ENCODE results near the gene PLAC8L1. TPM values are rescaled to one million over a fixed set of nuclear protein-coding genes. Genes with fewer than 3 reads are reported as not detected.
A peak's percentile ranks its signal among the peaks of the same experiment; 100 is the strongest.

The PLAC8L1 gene
- polyA plus RNA-seq, 4 donors = 0.57 to 1.00 (median 0.94) TPM

DNA sequence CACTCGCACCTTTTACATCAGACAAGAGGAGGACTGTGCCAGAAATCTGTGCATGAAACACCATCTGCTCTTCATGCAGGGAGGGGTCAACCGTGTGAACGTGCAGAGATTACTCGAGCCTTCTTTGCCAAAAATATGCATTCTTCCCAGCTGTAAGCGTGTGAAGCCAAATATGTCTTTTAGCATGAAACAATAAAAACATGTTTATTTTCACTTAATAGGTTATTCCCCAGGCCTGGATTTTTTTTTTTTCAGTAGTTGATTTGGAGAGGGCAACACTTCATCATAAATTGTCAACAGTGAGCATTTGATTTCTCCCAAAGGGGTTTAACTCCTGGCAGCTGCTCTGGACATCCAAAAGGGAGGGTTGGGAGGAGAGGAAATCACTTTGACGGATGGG is 23.8 kb downstream of the PLAC8L1 start:
- DNase-seq (ENCODE audit: low read depth in 4 of 4, low spot score in 3 of 4) = peak in 3 of 4 donors; percentile 42 to 63 (median 53)

- DNase-seq (ENCODE audit: low read depth in 4 of 4, low spot score in 3 of 4) = no peak
Observed at GRCh38 chr5:146079695-146080373, 25.5 kb downstream of the PLAC8L1 start.

GRCh38 chr5:146078566-146078965 is 26.8 kb downstream of the PLAC8L1 start:
- no peak for DNase-seq (ENCODE audit: low read depth in 4 of 4, low spot score in 3 of 4)

- no peak for DNase-seq (ENCODE audit: low read depth in 4 of 4, low spot score in 3 of 4)
Observed at GRCh38 chr5:146076455-146076854, 28.9 kb downstream of the PLAC8L1 start.

- DNase-seq (ENCODE audit: low read depth in 4 of 4, low spot score in 3 of 4) = no peak
Observed at GRCh38 chr5:146076028-146076427, 29.3 kb downstream of the PLAC8L1 start.

DNA sequence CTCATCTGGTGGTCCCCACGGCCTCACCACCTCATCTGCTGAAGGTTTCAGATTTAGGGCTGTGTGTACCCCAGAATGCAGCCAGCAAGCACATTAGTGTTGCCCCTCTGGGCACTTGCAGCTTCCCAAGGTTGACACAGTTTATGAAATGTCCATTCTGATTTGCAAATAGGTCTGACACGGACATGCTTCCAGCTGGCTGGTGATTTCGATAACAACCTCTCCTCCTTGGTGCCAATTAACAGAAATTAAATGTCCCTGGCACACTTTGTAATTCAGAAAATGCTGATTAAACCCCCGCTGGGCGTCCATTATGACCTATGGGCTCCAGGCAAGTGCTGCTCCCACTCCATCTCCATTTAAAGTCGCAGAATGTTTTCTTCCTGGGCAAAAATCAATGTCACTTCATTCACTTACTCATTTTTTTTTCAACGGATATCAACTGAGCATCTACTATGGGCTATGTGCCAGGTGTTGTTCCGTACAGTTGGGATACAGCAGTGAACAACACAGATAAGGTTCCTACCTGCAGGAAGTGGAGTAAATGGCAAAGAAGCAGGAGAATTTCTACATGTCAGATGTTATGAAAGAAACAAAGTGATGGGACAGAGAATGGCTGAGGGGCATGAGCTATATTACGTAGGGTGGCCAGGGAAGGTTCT is 32.0 kb downstream of the PLAC8L1 start:
- no peak for DNase-seq (ENCODE audit: low read depth in 4 of 4, low spot score in 3 of 4)

DNA sequence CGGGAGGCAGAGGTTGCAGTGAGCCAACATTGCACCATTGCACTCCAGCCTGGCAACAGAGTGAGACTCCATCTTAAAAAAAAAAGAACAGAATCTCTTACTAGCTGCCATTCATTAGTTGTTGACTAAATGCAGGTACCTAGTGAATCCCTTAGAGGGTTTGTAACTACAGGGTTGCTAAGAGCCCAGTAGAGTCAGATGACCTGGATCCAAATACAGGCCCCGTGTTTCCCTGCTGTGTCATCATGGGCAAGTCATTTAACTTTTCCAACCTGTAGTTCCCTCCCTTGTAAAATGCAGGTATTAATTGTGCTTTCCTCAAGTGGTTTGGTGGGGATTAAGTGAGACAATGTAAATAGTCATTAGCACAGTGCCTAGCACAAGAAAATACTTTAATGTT is 32.8 kb downstream of the PLAC8L1 start:
- no peak for DNase-seq (ENCODE audit: low read depth in 4 of 4, low spot score in 3 of 4)

DNA sequence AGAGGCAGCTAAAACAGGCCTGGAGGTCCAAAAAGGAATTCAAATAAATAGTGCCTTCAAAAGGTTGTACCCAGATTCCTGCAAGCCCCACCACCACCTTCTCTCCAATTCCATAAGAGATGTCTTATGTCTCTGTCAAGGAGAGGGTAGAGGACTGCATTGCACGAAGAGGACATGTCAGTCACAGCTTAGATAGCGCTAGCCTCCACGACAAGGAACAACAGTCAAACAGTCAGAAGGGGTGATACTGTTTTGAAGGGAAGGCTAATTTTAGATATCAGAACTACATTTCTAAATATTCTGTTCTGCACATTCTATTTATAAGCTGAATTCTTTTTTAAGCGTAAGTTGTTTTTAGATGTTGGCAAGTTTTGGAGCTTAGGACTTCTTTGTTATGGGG is 34.2 kb downstream of the PLAC8L1 start:
- no peak for DNase-seq (ENCODE audit: low read depth in 4 of 4, low spot score in 3 of 4)

- DNase-seq (ENCODE audit: low read depth in 4 of 4, low spot score in 3 of 4) = no peak
Observed at GRCh38 chr5:146070746-146071145, 34.6 kb downstream of the PLAC8L1 start.

GRCh38 chr5:146069780-146070099 is 35.6 kb downstream of the PLAC8L1 start:
- DNase-seq (ENCODE audit: low read depth in 4 of 4, low spot score in 3 of 4) = no peak

DNA sequence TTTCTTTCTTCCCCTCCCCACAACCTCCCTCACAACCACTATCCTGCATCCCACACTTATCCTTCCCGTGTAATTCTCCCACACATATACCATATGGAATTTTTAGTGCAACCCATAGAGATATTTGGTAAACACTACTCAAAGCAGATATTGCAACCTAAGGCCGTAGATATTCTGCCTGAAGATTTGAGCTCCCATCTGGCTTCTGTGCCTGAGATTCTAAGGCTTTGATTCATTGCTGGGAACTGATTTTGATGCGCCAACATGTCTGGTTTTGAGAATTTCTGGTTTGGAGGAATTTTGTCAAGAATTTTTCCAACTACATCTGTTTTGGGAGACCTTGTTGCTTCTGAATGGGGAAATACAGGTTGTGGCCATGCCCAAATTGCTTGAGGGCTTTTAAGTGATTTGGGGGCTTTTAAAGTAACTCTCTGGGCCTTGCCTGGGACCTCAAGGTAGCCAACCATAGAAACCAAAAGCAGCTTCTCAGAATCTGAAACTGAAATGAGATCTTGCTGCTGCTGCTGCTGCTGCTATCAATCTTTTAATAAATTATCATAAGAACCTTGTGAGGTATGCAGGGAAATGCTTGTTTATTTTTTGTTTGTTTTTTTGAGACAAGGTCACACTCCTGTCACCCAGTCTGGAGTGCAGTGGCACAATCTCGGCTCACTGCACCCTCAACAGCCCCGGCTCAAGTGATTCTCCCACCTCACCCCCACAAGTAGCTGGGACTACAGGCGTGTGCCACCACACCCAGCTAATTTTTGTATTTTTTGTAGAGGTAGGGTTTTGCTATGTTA is 36.2 kb downstream of the PLAC8L1 start:
- DNase-seq (ENCODE audit: low read depth in 4 of 4, low spot score in 3 of 4) = no peak

- DNase-seq (ENCODE audit: low read depth in 4 of 4, low spot score in 3 of 4) = no peak
Observed at GRCh38 chr5:146068206-146068605, 37.2 kb downstream of the PLAC8L1 start.

DNA sequence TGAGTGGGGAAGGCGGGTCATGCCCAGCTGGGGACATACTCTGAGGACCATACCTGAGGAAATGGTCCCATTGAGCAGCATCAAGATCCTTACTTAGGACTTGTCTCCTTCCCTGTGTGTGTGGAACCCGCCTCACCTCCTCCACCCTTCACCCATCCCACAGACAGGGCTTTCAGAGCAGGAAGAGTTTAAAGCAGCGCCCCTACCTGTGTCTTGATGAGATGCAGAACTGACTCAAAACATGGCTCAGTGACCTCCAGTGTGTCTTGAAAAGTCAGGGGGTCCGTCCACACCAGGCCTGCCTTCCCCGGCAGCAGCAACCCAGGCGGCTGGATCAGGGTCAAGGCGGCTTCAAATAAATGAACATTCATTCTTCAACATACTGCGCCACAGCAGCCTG is 38.4 kb downstream of the PLAC8L1 start:
- no peak for DNase-seq (ENCODE audit: low read depth in 4 of 4, low spot score in 3 of 4)

GRCh38 chr5:146060221-146060585 is 45.2 kb downstream of the PLAC8L1 start:
- DNase-seq (ENCODE audit: low read depth in 4 of 4, low spot score in 3 of 4) = no peak

DNA sequence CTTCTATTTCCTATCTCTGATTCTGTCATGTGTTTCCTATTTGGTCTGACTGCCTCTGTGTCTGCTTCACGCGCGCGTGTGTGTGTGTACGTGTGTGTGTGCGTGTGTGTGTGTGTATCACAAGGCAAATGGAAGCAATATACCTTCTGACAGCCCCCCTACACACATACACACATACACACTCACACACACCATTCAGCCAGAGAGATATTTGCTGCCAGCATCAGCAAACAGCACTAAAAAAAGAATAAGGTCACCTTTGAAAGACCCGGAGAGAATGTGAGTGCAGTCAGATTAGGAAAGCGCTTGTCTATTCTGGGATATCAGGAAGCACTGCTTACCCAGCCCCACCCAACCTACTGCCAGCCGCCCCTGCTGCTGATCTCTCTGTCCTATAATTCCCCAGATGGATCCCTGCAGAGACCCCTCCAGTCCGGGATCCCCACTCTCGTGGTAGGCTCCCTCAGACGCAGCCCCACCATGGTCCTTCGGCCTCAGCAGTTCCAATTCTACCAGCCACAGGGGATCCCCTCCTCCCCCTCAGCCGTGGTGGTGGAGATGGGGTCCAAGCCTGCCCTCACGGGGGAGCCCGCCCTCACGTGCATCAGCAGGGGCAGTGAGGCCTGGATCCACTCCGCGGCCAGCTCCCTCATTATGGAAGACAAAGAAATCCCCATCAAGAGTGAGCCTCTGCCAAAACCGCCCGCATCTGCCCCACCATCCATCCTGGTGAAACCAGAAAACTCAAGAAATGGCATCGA is 45.7 kb downstream of the PLAC8L1 start:
- DNase-seq (ENCODE audit: low read depth in 4 of 4, low spot score in 3 of 4) = no peak

DNA sequence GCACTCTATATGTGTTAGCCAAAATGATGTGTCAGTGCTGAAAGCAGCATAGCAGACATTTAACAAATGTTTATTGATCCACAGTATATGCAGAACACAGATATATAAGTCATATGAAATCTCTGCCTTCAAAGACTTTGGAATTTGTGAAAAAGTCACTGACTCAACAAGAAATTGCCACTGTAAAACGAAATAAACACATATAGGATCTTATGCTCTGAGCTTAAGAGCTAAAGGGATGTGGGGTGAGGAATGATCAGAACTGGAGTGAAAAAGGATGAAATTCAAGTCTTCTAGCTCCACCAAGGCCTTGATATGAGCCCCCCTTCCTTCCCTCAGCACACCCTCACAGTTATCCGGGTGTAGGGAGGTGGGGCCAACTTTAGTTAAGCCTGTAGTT is 49.9 kb downstream of the PLAC8L1 start:
- no peak for DNase-seq (ENCODE audit: low read depth in 4 of 4, low spot score in 3 of 4)

- DNase-seq (ENCODE audit: low read depth in 4 of 4, low spot score in 3 of 4) = no peak
Observed at GRCh38 chr5:146052780-146053179, 52.6 kb downstream of the PLAC8L1 start.

DNA sequence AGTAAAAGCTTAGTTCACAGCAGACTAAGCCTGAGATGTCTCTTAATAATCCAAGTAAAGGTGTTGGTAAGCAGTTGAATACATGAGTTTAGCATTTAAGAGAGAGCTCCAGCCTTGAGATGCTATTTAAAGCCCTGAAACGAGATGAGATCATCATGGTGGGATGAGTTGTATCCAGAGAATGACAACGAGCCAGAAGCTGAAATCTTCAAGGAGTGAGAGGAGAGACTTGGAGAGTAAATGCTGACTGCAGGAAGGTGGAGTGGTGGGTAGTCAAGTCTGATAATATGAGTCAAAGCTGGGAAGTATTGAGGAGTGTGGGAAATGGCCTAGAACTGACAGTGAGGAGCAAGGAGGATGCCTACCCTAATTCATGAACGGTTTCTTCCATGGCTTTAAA is 53.7 kb downstream of the PLAC8L1 start:
- no peak for DNase-seq (ENCODE audit: low read depth in 4 of 4, low spot score in 3 of 4)

DNA sequence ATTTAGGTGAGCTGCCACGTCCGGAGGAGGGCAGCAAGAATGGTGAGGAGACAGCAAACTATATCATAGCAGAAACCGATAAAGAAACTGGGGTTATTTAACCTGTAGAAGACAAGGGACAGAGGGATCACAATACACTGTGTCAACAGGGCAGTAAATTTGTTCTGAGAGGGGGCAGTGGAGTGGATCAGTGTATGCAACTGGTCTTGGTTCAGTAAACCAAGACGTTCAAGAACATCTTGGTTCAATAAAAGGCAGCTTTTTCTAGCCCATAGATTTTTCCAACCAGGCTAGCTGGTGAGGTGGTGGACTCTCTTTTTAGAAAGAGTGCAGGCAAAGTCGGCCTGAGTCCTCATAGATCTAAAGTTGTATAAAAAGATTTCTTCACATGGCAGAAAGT is 55.3 kb downstream of the PLAC8L1 start:
- no peak for DNase-seq (ENCODE audit: low read depth in 4 of 4, low spot score in 3 of 4)

DNA sequence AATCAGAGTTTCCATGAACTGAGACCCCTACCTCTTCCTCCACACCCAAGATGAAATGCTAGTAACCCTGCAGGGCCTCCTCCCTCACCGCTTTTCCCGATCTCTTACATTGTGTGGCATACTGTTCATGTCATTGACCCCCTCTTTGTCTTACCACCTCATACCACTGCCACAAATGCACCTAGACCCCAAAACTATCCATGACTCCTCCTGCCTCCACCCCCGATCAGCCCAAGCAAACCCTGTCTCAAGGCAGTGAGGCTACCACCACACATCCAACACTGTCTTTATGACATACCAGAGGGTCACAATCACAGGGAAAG is 55.7 kb downstream of the PLAC8L1 start:
- DNase-seq (ENCODE audit: low read depth in 4 of 4, low spot score in 3 of 4) = no peak

DNA sequence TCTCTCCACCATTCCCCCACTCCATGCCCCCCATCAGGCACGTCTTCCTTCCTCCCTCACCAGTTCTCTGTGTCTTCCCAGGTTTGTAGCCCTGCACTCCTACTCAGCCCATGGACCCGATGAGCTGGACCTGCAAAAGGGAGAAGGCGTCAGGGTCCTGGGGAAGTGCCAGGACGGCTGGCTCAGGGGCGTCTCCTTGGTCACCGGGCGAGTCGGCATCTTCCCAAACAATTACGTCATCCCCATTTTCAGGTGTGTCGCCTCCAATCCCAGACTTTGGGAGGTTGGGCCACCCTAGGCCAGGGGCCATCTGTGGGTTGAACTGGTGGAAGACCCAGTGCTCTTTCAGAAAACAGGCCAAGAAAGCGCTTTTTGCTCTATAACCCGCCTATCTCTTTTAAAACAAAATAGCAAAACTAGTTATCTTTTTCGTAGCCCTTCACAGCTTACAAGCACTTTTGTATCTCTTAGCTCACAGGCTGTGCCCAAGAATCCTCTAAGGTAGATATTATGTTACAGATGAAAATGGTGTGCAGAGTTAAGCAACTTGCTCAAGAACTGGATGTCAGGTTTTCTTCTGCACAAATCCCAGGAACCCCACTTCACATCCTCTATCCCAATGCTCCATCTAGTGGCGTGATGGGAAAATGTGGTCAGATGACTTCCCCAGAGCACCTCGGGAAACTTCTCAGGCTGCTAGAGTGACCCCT is 56.2 kb downstream of the PLAC8L1 start:
- peak; percentile 52 to 75 (median 66) for DNase-seq (ENCODE audit: low read depth in 4 of 4, low spot score in 3 of 4)

Data from right renal pelvis (tissue), 4 donors.